Tibial nerve (tissue), 4 donors: Measurements from ENCODE around the gene REM1.

Source experiments
- EP300 ChIP-seq, 2 donors: sonication (generic); formaldehyde crosslinking; IDR thresholded peaks; one replicate each; pipeline ENCODE4 v1.6.1; 2017; ENCODE audit warnings: antibody characterized with exemption in 2 of 2, mild to moderate bottlenecking in 1 of 2
- TF ChIP-seq, protein P1 (sequence below), 5 experiments: fragments of 200-600 bp in 3 of 5; fragments of 450-650 bp in 2 of 5; sonication (generic) in 3 of 5; IDR thresholded peaks; one replicate each; pipeline ENCODE4 v1.5.1; 2016 to 2019; ENCODE audit warnings: antibody characterized with exemption in 5 of 5, mild to moderate bottlenecking in 3 of 5, moderate library complexity in 2 of 5

DNA sequence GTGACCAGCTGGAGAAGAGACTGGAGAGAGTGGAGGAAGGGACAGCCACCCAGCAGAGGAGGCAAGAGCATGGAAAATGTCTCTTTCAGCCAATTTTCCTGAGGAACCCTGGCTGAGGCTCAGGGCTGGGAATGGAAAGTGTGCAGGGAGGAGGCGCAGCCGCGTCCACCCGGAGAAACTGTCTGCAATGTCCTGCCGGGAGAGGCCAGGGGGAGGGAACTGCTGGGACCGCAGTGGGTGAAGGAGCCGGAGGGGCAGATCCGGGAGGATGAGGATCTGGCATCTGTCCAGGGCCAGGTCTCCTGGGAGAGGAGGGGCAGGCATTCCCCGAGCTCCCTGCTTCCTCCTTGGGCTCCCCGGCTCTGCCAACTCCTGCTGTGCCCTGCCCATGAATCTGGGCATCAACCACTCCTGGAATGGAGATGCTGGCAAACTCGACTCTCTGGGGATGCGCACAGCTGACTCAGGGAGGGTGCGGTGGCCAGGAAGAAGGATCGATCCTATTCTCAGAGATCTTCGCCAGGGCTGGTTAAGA, 21.7 kb downstream of the REM1 start:
- TF ChIP-seq, protein P1, sequence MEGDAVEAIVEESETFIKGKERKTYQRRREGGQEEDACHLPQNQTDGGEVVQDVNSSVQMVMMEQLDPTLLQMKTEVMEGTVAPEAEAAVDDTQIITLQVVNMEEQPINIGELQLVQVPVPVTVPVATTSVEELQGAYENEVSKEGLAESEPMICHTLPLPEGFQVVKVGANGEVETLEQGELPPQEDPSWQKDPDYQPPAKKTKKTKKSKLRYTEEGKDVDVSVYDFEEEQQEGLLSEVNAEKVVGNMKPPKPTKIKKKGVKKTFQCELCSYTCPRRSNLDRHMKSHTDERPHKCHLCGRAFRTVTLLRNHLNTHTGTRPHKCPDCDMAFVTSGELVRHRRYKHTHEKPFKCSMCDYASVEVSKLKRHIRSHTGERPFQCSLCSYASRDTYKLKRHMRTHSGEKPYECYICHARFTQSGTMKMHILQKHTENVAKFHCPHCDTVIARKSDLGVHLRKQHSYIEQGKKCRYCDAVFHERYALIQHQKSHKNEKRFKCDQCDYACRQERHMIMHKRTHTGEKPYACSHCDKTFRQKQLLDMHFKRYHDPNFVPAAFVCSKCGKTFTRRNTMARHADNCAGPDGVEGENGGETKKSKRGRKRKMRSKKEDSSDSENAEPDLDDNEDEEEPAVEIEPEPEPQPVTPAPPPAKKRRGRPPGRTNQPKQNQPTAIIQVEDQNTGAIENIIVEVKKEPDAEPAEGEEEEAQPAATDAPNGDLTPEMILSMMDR (IDR thresholded peaks at IDR 0.05): no peak
- peak in 1 of 2 donors; percentile 46 for TF ChIP-seq EP300 (IDR thresholded peaks at IDR 0.05)
